HepG2 (cell line): ENCODE data around the gene SPCS2. TPM values are rescaled to one million over a fixed set of nuclear protein-coding genes. Genes with fewer than 3 reads are reported as not detected.
A peak's percentile ranks its signal among the peaks of the same experiment; 100 is the strongest.

Experiments
- BORCS8-MEF2B ChIP-seq: sonication (generic); formaldehyde crosslinking; IDR thresholded peaks from 2 replicates; pipeline ENCODE4 v1.8.0; 2022; ENCODE audit warnings: mild to moderate bottlenecking, missing genetic modification reagents
- CENPBD1 ChIP-seq: sonication (generic); formaldehyde crosslinking; IDR thresholded peaks from 2 replicates; pipeline ENCODE4 v1.8.0; 2022; ENCODE audit warnings: missing genetic modification reagents, low read depth, mild to moderate bottlenecking, borderline replicate concordance
- ELF1 ChIP-seq: sonication (generic); formaldehyde crosslinking; IDR thresholded peaks from 2 replicates; pipeline ENCODE4 v1.4.0; 2020; ENCODE audit warnings: missing genetic modification reagents
- EZH2 ChIP-seq: conservative IDR thresholded peaks from 2 replicates; pipeline ENCODE4 v1.6.1; 2012; ENCODE audit warnings: mild to moderate bottlenecking, low read depth, low read length, moderate library complexity
- GABPB1 ChIP-seq: IDR thresholded peaks from 2 replicates; pipeline ENCODE4 v1.6.1; 2016; ENCODE audit warnings: mild to moderate bottlenecking, missing genetic modification reagents, moderate library complexity, missing compliant biosample characterization
- GATAD1 ChIP-seq: IDR thresholded peaks from 2 replicates; pipeline ENCODE4 v1.6.1; 2016; ENCODE audit warnings: missing genetic modification reagents, missing compliant biosample characterization
- GLI4 ChIP-seq: sonication (generic); formaldehyde crosslinking; IDR thresholded peaks from 2 replicates; pipeline ENCODE4 v1.5.1; 2020; ENCODE audit warnings: missing genetic modification reagents, mild to moderate bottlenecking, moderate library complexity, borderline replicate concordance
- HNRNPL ChIP-seq: fragments of 200-400 bp; formaldehyde crosslinking; IDR thresholded peaks from 2 replicates; pipeline ENCODE4 v1.6.1; 2017; ENCODE audit warnings: mild to moderate bottlenecking, low read depth, low read length
- IRX3 ChIP-seq: sonication (generic); formaldehyde crosslinking; IDR thresholded peaks from 2 replicates; pipeline ENCODE4 v1.8.1; 2023; ENCODE audit warnings: mild to moderate bottlenecking, low read depth, missing genetic modification reagents, borderline replicate concordance
- JDP2 ChIP-seq: sonication (generic); formaldehyde crosslinking; IDR thresholded peaks from 2 replicates; pipeline ENCODE4 v1.8.1; 2022; ENCODE audit warnings: missing genetic modification reagents, borderline replicate concordance
- MTF1 ChIP-seq: sonication (generic); formaldehyde crosslinking; IDR thresholded peaks from 2 replicates; pipeline ENCODE4 v1.5.0; 2020; ENCODE audit warnings: missing genetic modification reagents
- NAIF1 ChIP-seq: sonication (generic); formaldehyde crosslinking; IDR thresholded peaks from 2 replicates; pipeline ENCODE4 v1.5.0; 2020; ENCODE audit warnings: mild to moderate bottlenecking, missing genetic modification reagents, borderline replicate concordance
- NONO ChIP-seq, 2 experiments: fragments of 450-650 bp in 1 of 2; sonication (generic) in 1 of 2; formaldehyde crosslinking in 1 of 2; IDR thresholded peaks in 1 of 2; conservative IDR thresholded peaks in 1 of 2; 2 replicates each; pipeline versions ENCODE4 v1.6.1 to v1.8.0; 2017 to 2022; ENCODE audit warnings: mild to moderate bottlenecking in 1 of 2, missing genetic modification reagents in 1 of 2, moderate library complexity in 1 of 2
- RARG ChIP-seq: sonication (generic); formaldehyde crosslinking; IDR thresholded peaks from 2 replicates; pipeline ENCODE4 v1.4.0; 2020; ENCODE audit warnings: low read depth, mild to moderate bottlenecking, missing genetic modification reagents
- SAP130 ChIP-seq: IDR thresholded peaks from 2 replicates; pipeline ENCODE4 v1.6.1; 2016; ENCODE audit warnings: low read depth
- SOX5 ChIP-seq: IDR thresholded peaks from 2 replicates; pipeline ENCODE4 v1.6.1; 2016; ENCODE audit warnings: borderline replicate concordance
- ZMYM2 ChIP-seq: sonication (generic); formaldehyde crosslinking; IDR thresholded peaks from 2 replicates; pipeline ENCODE4 v1.8.0; 2022; ENCODE audit warnings: mild to moderate bottlenecking, missing genetic modification reagents
- ZNF337 ChIP-seq: sonication (generic); formaldehyde crosslinking; IDR thresholded peaks from 2 replicates; pipeline ENCODE4 v1.5.1; 2020; ENCODE audit warnings: missing genetic modification reagents, low read depth, mild to moderate bottlenecking, borderline replicate concordance
- ZNF512B ChIP-seq: sonication (generic); formaldehyde crosslinking; IDR thresholded peaks from 2 replicates; pipeline ENCODE4 v1.5.1; 2020; ENCODE audit warnings: missing genetic modification reagents, mild to moderate bottlenecking, borderline replicate concordance
- ZNF607 ChIP-seq: sonication (generic); formaldehyde crosslinking; IDR thresholded peaks from 2 replicates; pipeline ENCODE4 v1.5.1; 2020; ENCODE audit warnings: missing genetic modification reagents, mild to moderate bottlenecking, borderline replicate concordance
- polyA plus RNA-seq, 8 experiments: library from polyadenylated mRNA; depleted of rRNA in 3 of 8; stranded (reverse) in 7 of 8; unstranded in 1 of 8; fragments of >200 nt; fragmentation: Illumina TruSeq in 4 of 8; extraction: Trizol in 4 of 8; gene quantifications; 2 replicates each; pipeline versions ENCODE4 v1.2.1 to v1.2.3, GENCODE V29; 2011 to 2016; ENCODE audit warnings: low read depth in 4 of 8, missing spikeins in 1 of 8, mixed read lengths in 1 of 8; ENCODE audit not compliant: insufficient read depth in 1 of 8
- total RNA-seq, 5 experiments: library from RNA; depleted of rRNA; stranded (reverse); fragments of >200 nt; fragmentation: Illumina TruSeq; extraction: Trizol; gene quantifications; 2 replicates each; pipeline ENCODE4 v1.2.3, GENCODE V29; 2016; ENCODE audit warnings: low read depth in 1 of 5
- TF ChIP-seq, protein P1 (sequence below): sonication (generic); formaldehyde crosslinking; IDR thresholded peaks from 2 replicates; pipeline ENCODE4 v1.5.1; 2020; ENCODE audit warnings: missing genetic modification reagents, mild to moderate bottlenecking, borderline replicate concordance
- TF ChIP-seq, protein P2 (sequence below): sonication (generic); formaldehyde crosslinking; IDR thresholded peaks from 2 replicates; pipeline ENCODE4 v1.8.0; 2022; ENCODE audit warnings: missing genetic modification reagents, mild to moderate bottlenecking, inconsistent platforms, borderline replicate concordance

Gene SPCS2
- total and polyA plus RNA-seq, 2 of the 13 experiments (the other 11 are each of a cell fraction or from before 2014, with no cell fraction given): 87.3 to 142 TPM

- TF ChIP-seq, protein P1, sequence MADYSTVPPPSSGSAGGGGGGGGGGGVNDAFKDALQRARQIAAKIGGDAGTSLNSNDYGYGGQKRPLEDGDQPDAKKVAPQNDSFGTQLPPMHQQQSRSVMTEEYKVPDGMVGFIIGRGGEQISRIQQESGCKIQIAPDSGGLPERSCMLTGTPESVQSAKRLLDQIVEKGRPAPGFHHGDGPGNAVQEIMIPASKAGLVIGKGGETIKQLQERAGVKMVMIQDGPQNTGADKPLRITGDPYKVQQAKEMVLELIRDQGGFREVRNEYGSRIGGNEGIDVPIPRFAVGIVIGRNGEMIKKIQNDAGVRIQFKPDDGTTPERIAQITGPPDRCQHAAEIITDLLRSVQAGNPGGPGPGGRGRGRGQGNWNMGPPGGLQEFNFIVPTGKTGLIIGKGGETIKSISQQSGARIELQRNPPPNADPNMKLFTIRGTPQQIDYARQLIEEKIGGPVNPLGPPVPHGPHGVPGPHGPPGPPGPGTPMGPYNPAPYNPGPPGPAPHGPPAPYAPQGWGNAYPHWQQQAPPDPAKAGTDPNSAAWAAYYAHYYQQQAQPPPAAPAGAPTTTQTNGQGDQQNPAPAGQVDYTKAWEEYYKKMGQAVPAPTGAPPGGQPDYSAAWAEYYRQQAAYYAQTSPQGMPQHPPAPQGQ: no peak
- TF ChIP-seq, protein P2, sequence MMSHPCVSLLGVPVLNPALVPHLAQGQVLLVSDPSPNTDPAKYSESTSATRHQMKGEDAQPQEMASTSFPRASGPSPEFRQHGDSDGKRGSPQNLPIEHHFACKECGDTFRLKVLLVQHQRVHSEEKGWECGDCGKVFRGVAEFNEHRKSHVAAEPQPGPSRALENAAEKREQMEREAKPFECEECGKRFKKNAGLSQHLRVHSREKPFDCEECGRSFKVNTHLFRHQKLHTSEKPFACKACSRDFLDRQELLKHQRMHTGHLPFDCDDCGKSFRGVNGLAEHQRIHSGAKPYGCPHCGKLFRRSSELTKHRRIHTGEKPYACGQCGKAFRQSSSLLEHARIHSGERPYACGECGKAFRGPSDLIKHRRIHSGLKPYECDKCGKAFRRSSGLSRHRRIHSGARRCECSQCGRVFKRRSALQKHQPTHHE (CRISPR knock-in tag): no peak
- TF ChIP-seq NAIF1 (CRISPR knock-in tag): no peak
- TF ChIP-seq ZNF337: no peak
- TF ChIP-seq ZMYM2 (CRISPR knock-in tag): no peak
- TF ChIP-seq IRX3: no peak; the same call in 1 of the 2 replicates
- TF ChIP-seq JDP2 (CRISPR knock-in tag): no peak
- no peak for TF ChIP-seq SOX5 (CRISPR knock-in tag)
- TF ChIP-seq GATAD1 (CRISPR knock-in tag): peak; percentile 59
- TF ChIP-seq NONO (IDR thresholded peaks at IDR 0.05): no peak
- peak; percentile 73 for TF ChIP-seq NONO (CRISPR knock-in tag; conservative IDR thresholded peaks at IDR 0.05)
- peak; percentile 40; the same call in 1 of the 2 replicates for TF ChIP-seq ELF1 (CRISPR knock-in tag)
- no peak for TF ChIP-seq GLI4 (CRISPR knock-in tag)
- peak; percentile 87 for TF ChIP-seq GABPB1
- peak; percentile 66 for TF ChIP-seq BORCS8-MEF2B (CRISPR knock-in tag)
- TF ChIP-seq ZNF607: peak; percentile 63; the same call in 1 of the 2 replicates
- TF ChIP-seq MTF1 (CRISPR knock-in tag): no peak
- TF ChIP-seq RARG (CRISPR knock-in tag): no peak
- TF ChIP-seq SAP130 (CRISPR knock-in tag): peak; percentile 85
- no peak for TF ChIP-seq HNRNPL
- no peak for TF ChIP-seq EZH2
- TF ChIP-seq ZNF512B (CRISPR knock-in tag): no peak
- 0 out of 2 replicates have a peak, but pooled peaks have one; percentile 35 for TF ChIP-seq CENPBD1 (CRISPR knock-in tag)
Measured at GRCh38 chr11:74988541-74989259, 39.6 kb downstream of the SPCS2 start, which contains the start of gene NEU3 (continued).
